Fibroblast of upper back skin (primary cell): ENCODE results near the gene IRF2BP2.

Experiments used
- DNase-seq: peaks from one replicate; pipeline ENCODE4 v3.0.0-alpha.2; 2013

Gene IRF2BP2

DNA sequence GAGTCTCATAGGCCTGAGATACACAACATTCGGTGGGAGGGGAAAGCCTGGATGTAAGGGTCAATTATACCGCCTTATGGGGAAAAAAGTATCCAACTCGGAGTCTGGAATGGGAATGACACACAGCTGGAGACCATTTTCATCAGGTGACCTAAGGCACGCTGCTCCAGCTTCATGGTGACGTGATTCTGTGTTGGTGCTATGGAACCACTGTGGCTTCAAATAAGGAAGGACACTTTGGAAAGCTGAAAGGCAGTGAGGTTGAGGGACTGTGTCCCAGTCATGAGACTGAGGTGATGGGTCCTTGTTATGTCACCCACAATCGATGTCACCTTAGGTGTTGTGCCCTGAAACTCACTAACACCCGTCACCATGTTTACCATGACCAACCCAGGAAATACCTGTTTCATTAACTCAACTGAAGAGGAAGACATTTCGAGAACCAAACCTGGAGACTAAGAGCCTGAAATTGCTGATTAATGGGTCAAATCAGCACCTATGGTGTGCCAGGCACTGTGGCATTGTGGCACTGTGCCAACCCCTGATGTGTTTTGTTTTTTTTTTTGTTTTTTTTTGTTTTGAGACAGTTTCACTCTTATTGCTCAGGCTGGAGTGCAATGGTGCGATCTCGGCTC, 54.5 kb downstream of the IRF2BP2 start:
- DNase-seq: no peak

DNA sequence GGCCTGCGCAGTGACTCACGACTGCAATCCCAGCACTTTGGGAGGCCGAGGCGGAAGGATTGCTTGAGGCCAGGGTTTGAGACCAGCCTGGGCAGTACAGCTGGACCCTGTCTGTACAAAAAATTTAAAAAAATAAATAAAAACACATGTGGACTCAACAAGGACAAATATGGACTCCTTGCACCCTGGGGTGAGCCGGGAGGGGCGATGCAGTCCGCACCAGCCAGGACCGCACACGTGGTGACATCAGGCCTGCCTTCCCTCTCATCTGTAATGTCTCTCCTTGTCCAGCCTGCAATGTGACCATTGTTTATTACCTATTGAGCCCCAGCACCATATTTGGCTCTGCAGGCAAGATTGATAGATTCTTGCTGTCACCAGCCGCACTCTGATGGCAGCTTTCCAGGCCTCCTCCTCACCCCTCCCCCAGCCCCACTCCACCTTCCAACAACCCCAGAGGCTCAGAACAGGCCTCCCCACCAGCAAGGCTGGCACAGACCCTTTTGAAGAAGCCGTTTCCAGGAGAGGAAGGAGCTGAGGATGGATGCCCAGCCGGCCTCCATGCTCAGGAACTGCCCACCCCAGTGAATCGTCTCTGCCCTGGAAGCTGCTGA, 55.2 kb downstream of the IRF2BP2 start:
- DNase-seq: peak; percentile 88
